WTC11 (cell line): Measurements from ENCODE around the gene FBXL13. TPM values are rescaled to one million over a fixed set of nuclear protein-coding genes. Genes with fewer than 3 reads are reported as not detected.

Source experiments
- ATAC-seq: fragments of 200-7000 bp; cut with Tn5 transposase; 2 replicates; pipeline ENCODE4 v1.10.0; 2021; ENCODE audit warnings: mild to moderate bottlenecking, moderate library complexity
- CTCF ChIA-PET: fragments of 300-600 bp; sonication (Branson Sonifier 250); formaldehyde crosslinking; loops from one replicate; lab custom pipeline; 2021; ENCODE audit warnings: antibody characterized with exemption; lab: Charles Lee
- POLR2A ChIA-PET: fragments of 350-600 bp; sonication (Branson Sonifier 250); formaldehyde crosslinking; loops from one replicate; lab custom pipeline; 2021; ENCODE audit warnings: antibody characterized with exemption; lab: Charles Lee
- DNase-seq: peaks from one replicate; pipeline ENCODE4 v3.0.0; 2021; ENCODE audit warnings: low spot score
- H3K27ac Mint-ChIP-seq: 2 replicates; pipeline ENCODE4 v1.8.0; 2021; ENCODE audit warnings: mixed read lengths
- H3K27me3 Mint-ChIP-seq: 2 replicates; pipeline ENCODE4 v1.8.0; 2021; ENCODE audit warnings: low read depth, mild to moderate bottlenecking, moderate library complexity, mixed read lengths
- H3K36me3 Mint-ChIP-seq: 2 replicates; pipeline ENCODE4 v1.8.0; 2021; ENCODE audit warnings: mixed read lengths
- H3K4me1 Mint-ChIP-seq: 2 replicates; pipeline ENCODE4 v1.8.0; 2022; ENCODE audit warnings: mixed read lengths
- H3K4me3 Mint-ChIP-seq: 2 replicates; pipeline ENCODE4 v1.8.0; 2021; ENCODE audit warnings: mild to moderate bottlenecking, moderate library complexity, mixed read lengths
- H3K9me3 Mint-ChIP-seq: 2 replicates; pipeline ENCODE4 v1.8.0; 2021; ENCODE audit warnings: mixed read lengths
- CREB1 ChIP-seq: sonication (generic); formaldehyde crosslinking; IDR thresholded peaks from 2 replicates; pipeline ENCODE4 v1.8.0; 2023; ENCODE audit warnings: mild to moderate bottlenecking, missing genetic modification reagents
- CREM ChIP-seq: sonication (generic); formaldehyde crosslinking; IDR thresholded peaks from 2 replicates; pipeline ENCODE4 v1.8.1; 2022; ENCODE audit warnings: mild to moderate bottlenecking, missing genetic modification reagents, moderate library complexity
- E2F4 ChIP-seq: sonication (generic); formaldehyde crosslinking; IDR thresholded peaks from 2 replicates; pipeline ENCODE4 v1.8.1; 2022; ENCODE audit warnings: low read depth, mild to moderate bottlenecking, moderate library complexity, missing genetic modification reagents, borderline replicate concordance
- E2F5 ChIP-seq: sonication (generic); formaldehyde crosslinking; IDR thresholded peaks from 2 replicates; pipeline ENCODE4 v1.8.1; 2022; ENCODE audit warnings: mild to moderate bottlenecking, moderate library complexity, missing genetic modification reagents
- ELF4 ChIP-seq: sonication (generic); formaldehyde crosslinking; IDR thresholded peaks from 2 replicates; pipeline ENCODE4 v1.8.1; 2022; ENCODE audit warnings: low read depth, mild to moderate bottlenecking, moderate library complexity, missing genetic modification reagents
- ERG ChIP-seq: fragments of 250-450 bp; sonication (Bioruptor Pico); IDR thresholded peaks from 2 replicates; pipeline ENCODE4 v1.8.0; 2021; ENCODE audit warnings: mild to moderate bottlenecking
- FOXP1 ChIP-seq: sonication (generic); formaldehyde crosslinking; IDR thresholded peaks from 2 replicates; pipeline ENCODE4 v1.8.0; 2022; ENCODE audit warnings: missing genetic modification reagents, mild to moderate bottlenecking, moderate library complexity, borderline replicate concordance
- FOXP4 ChIP-seq: sonication (generic); formaldehyde crosslinking; IDR thresholded peaks from 2 replicates; pipeline ENCODE4 v1.8.0; 2022; ENCODE audit warnings: mild to moderate bottlenecking, missing genetic modification reagents
- GRHL2 ChIP-seq: fragments of 250-450 bp; sonication (Bioruptor Pico); IDR thresholded peaks from 2 replicates; pipeline ENCODE4 v1.8.0; 2022; ENCODE audit warnings: mild to moderate bottlenecking, moderate library complexity; ENCODE audit not compliant: insufficient replicate concordance, severe bottlenecking
- HMGXB4 ChIP-seq: sonication (generic); formaldehyde crosslinking; IDR thresholded peaks from 2 replicates; pipeline ENCODE4 v1.8.1; 2023; ENCODE audit warnings: mild to moderate bottlenecking, moderate library complexity, missing genetic modification reagents
- KAT7 ChIP-seq: sonication (generic); formaldehyde crosslinking; IDR thresholded peaks from 2 replicates; pipeline ENCODE4 v1.8.1; 2023; ENCODE audit warnings: missing genetic modification reagents, mild to moderate bottlenecking, borderline replicate concordance
- MLX ChIP-seq: sonication (generic); formaldehyde crosslinking; IDR thresholded peaks from 2 replicates; pipeline ENCODE4 v1.8.1; 2023; ENCODE audit warnings: mild to moderate bottlenecking, missing genetic modification reagents, moderate library complexity
- MXD4 ChIP-seq: fragments of 250-450 bp; sonication (Bioruptor Pico); IDR thresholded peaks from 2 replicates; pipeline ENCODE4 v1.8.0; 2021; ENCODE audit warnings: mild to moderate bottlenecking, moderate library complexity, borderline replicate concordance
- RORB ChIP-seq: fragments of 250-450 bp; sonication (Bioruptor Pico); IDR thresholded peaks from 2 replicates; pipeline ENCODE4 v1.9.0; 2021; ENCODE audit warnings: mild to moderate bottlenecking
- USF2 ChIP-seq: sonication (generic); formaldehyde crosslinking; IDR thresholded peaks from 2 replicates; pipeline ENCODE4 v1.8.1; 2023; ENCODE audit warnings: mild to moderate bottlenecking, missing genetic modification reagents, moderate library complexity
- ZNF423 ChIP-seq: fragments of 250-450 bp; sonication (Bioruptor Pico); IDR thresholded peaks from 2 replicates; pipeline ENCODE4 v2.1.2; 2022; ENCODE audit warnings: mild to moderate bottlenecking, moderate library complexity
- ZNF425 ChIP-seq: fragments of 250-450 bp; sonication (Bioruptor Pico); conservative IDR thresholded peaks from 2 replicates; pipeline ENCODE4 v1.9.0; 2021; ENCODE audit warnings: mild to moderate bottlenecking
- ZNF512 ChIP-seq: sonication (generic); formaldehyde crosslinking; IDR thresholded peaks from 2 replicates; pipeline ENCODE4 v1.8.1; 2022; ENCODE audit warnings: missing genetic modification reagents, borderline replicate concordance
- ZSCAN18 ChIP-seq: fragments of 250-450 bp; sonication (Bioruptor Pico); IDR thresholded peaks from 2 replicates; pipeline ENCODE4 v2.1.2; 2022; ENCODE audit warnings: mild to moderate bottlenecking, moderate library complexity
- total RNA-seq: library from RNA; stranded (reverse); gene quantifications from 3 replicates; pipeline ENCODE4 v1.2.3, GENCODE V29; 2021

FBXL13 gene
- total RNA-seq, 1 experiment from 2014 or later, result 1.7 TPM

GRCh38 chr7:102925976-102926782, 148.4 kb downstream of the FBXL13 start:
- H3K27ac Mint-ChIP-seq, result no peak overlapping the region
- peaks cover 25% of the 10 kb centered on the region for H3K4me1 Mint-ChIP-seq
- H3K4me3 Mint-ChIP-seq, result no peak overlapping the region
- H3K36me3 Mint-ChIP-seq, result no peaks in the 10 kb centered on the region
- DNase-seq (no peak), ATAC-seq (no peak)
- H3K27me3 Mint-ChIP-seq, result no peaks in the 10 kb centered on the region
- ChIA-PET POLR2A (interaction anchor here (0.6 kb wide), 2 partner anchors 10 to 83 kb away, joined by 4 read pairs; no protein-coding TSS in a partner anchor), CTCF (interaction anchor here (0.5 to 1.2 kb wide), 2 partner anchors 9 to 10 kb away, joined by 4 to 6 read pairs; no protein-coding TSS in a partner anchor)
- H3K9me3 Mint-ChIP-seq, result no peaks in the 10 kb centered on the region
- TF ChIP-seq MLX (CRISPR knock-in tag) (no peak), E2F4 (no peak), MXD4 (CRISPR knock-in tag) (no peak), ZNF512 (CRISPR knock-in tag) (no peak), ZNF423 (CRISPR knock-in tag) (no peak), CREM (CRISPR knock-in tag) (no peak), E2F5 (CRISPR knock-in tag) (no peak), FOXP1 (CRISPR knock-in tag) (no peak), RORB (CRISPR knock-in tag) (no peak), USF2 (CRISPR knock-in tag) (no peak), CREB1 (CRISPR knock-in tag) (no peak), GRHL2 (no peak), HMGXB4 (no peak), FOXP4 (CRISPR knock-in tag) (no peak), ERG (no peak), ELF4 (CRISPR knock-in tag) (no peak), ZNF425 (no peak), KAT7 (CRISPR knock-in tag) (no peak), ZSCAN18 (CRISPR knock-in tag) (no peak)
